A673 (cell line): ENCODE results near the gene TPGS1.

ENCODE experiments used
- EZH2 ChIP-seq: fragments of 200-600 bp; sonication (generic); IDR thresholded peaks from 2 replicates; pipeline ENCODE4 v1.6.1; 2017; ENCODE audit warnings: borderline replicate concordance, low read depth, mild to moderate bottlenecking, mixed read lengths, antibody characterized with exemption, low read length; ENCODE audit not compliant: poor library complexity, severe bottlenecking
- TF ChIP-seq, protein P1 (sequence below): fragments of 300-800, 200-600 bp; sonication (generic); conservative IDR thresholded peaks from 2 replicates; pipeline ENCODE4 v1.5.1; 2017; ENCODE audit warnings: low read depth, mild to moderate bottlenecking, antibody characterized with exemption, low read length, moderate library complexity, mixed read lengths

DNA sequence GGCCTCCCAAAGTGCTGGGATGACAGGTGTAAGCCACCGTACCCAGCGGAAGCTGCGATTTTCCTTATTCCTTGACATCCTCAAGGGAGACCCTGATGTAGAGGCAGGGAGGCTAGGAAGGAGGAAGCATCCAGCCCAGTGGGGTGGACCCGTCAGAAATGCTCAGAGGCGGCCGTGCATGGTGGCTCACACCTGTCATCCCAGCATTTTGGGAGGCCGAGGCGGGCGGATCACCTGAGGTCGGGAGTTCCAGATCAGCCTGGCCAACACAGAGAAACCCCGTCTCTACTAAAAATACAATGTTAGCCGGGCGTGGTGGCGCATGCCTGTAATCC, 48.1 kb downstream of the TPGS1 start:
- TF ChIP-seq, protein P1, sequence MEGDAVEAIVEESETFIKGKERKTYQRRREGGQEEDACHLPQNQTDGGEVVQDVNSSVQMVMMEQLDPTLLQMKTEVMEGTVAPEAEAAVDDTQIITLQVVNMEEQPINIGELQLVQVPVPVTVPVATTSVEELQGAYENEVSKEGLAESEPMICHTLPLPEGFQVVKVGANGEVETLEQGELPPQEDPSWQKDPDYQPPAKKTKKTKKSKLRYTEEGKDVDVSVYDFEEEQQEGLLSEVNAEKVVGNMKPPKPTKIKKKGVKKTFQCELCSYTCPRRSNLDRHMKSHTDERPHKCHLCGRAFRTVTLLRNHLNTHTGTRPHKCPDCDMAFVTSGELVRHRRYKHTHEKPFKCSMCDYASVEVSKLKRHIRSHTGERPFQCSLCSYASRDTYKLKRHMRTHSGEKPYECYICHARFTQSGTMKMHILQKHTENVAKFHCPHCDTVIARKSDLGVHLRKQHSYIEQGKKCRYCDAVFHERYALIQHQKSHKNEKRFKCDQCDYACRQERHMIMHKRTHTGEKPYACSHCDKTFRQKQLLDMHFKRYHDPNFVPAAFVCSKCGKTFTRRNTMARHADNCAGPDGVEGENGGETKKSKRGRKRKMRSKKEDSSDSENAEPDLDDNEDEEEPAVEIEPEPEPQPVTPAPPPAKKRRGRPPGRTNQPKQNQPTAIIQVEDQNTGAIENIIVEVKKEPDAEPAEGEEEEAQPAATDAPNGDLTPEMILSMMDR, result no peak
- TF ChIP-seq EZH2, result no peak
